Measurements from ENCODE around the gene ICE2. TPM values are rescaled to one million over a fixed set of nuclear protein-coding genes. Genes with fewer than 3 reads are reported as not detected.

ICE2 gene
- total and polyA plus RNA-seq, 4 donors, result 10.0 to 67.5 (median 23.6) TPM

- H3K9me3 ChIP-seq (ENCODE audit: control insufficient read depth in 4 of 4, insufficient read depth in 3 of 4, low read length in 3 of 4), result no peaks in the 10 kb centered on the region
- H3K4me3 ChIP-seq, result no peak overlapping the region
- H3K27me3 ChIP-seq (ENCODE audit: control insufficient read depth in 3 of 3, insufficient read depth in 3 of 3, low read length in 2 of 3), result no peaks in the 10 kb centered on the region
- no peak for TF ChIP-seq CTCF (IDR thresholded peaks at IDR 0.05; ENCODE audit: control extremely low read depth, extremely low read depth)
- 64 to 77% methylated on average over 2 of the region's 2 CpGs for WGBS, 2 donors
- no peak overlapping the region for H3K9ac ChIP-seq (ENCODE audit: insufficient read depth in 1 of 2, low read length in 2 of 2)
- peaks cover 4 to 15% (median 8%) of the 10 kb centered on the region in 4 donors for H3K36me3 ChIP-seq (ENCODE audit: control insufficient read depth in 4 of 4, insufficient read depth in 4 of 4, low read length in 4 of 4)
- peak overlapping the region in 1 of 2 donors; percentile 31 for H3K27ac ChIP-seq (ENCODE audit: low read depth in 1 of 2, low read length in 1 of 2)
- no peak for ATAC-seq (ENCODE audit: insufficient read depth, low FRiP score)
- DNase-seq, result peak in 2 of 3 donors; percentile 95 to 97
- peaks cover 0 to 42% (median 10%) of the 10 kb centered on the region in 5 donors for H3K4me1 ChIP-seq (ENCODE audit: control insufficient read depth in 5 of 5, insufficient read depth in 5 of 5, low read length in 5 of 5)
Measured at GRCh38 chr15:60426870-60427508, 52.0 kb downstream of the ICE2 start.

DNA sequence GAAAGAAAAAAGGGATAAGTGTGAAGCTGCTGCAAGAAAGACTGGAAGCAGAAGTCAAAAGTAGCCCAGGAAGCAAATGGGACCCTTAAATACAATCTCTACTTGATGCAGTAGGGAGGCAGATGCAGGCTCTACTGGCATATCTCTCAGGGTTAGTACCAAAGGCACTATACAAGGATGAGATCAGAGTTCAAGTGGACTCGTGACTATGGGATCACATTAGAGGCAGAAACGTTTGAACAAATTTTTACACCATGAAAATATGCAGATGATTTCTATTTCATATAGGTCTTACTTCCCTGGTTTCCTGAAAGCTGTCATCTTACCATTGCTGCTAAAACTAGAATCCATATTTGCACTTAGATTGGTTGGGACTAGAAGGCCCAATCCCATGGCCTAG is 53.5 kb downstream of the ICE2 start:
- 77 to 93% methylated on average over 2 of the region's 2 CpGs for WGBS, 2 donors
- no peak for ATAC-seq (ENCODE audit: insufficient read depth, low FRiP score)
- no peak overlapping the region for H3K27ac ChIP-seq (ENCODE audit: low read depth in 1 of 2, low read length in 1 of 2)

GRCh38 chr15:60424006-60424405 is 54.9 kb downstream of the ICE2 start:
- Histone ChIP-seq H3K9me3 (ENCODE audit: control insufficient read depth in 4 of 4, insufficient read depth in 3 of 4, low read length in 3 of 4) (no peaks in the 10 kb centered on the region), H3K27ac (ENCODE audit: low read depth in 1 of 2, low read length in 1 of 2) (no peak overlapping the region), H3K9ac (ENCODE audit: insufficient read depth in 1 of 2, low read length in 2 of 2) (no peak overlapping the region), H3K36me3 (ENCODE audit: control insufficient read depth in 4 of 4, insufficient read depth in 4 of 4, low read length in 4 of 4) (peaks cover 1 to 10% (median 3%) of the 10 kb centered on the region in 4 donors), H3K27me3 (ENCODE audit: control insufficient read depth in 3 of 3, insufficient read depth in 3 of 3, low read length in 2 of 3) (no peaks in the 10 kb centered on the region), H3K4me1 (ENCODE audit: control insufficient read depth in 5 of 5, insufficient read depth in 5 of 5, low read length in 5 of 5) (peaks cover 0 to 52% (median 18%) of the 10 kb centered on the region in 5 donors), H3K4me3 (no peak overlapping the region)
- ATAC-seq (ENCODE audit: insufficient read depth, low FRiP score), result no peak
- WGBS, 2 donors, result 84 to 89% methylated on average over 1 of the region's 1 CpG
- no peak for DNase-seq
- no peak for TF ChIP-seq CTCF (IDR thresholded peaks at IDR 0.05; ENCODE audit: control extremely low read depth, extremely low read depth)

More for the DNA sequence above, 53.5 kb downstream of the ICE2 start:
- no peak for TF ChIP-seq CTCF (IDR thresholded peaks at IDR 0.05; ENCODE audit: control extremely low read depth, extremely low read depth)
- peaks cover 0 to 42% (median 13%) of the 10 kb centered on the region in 5 donors for H3K4me1 ChIP-seq (ENCODE audit: control insufficient read depth in 5 of 5, insufficient read depth in 5 of 5, low read length in 5 of 5)
- H3K27me3 ChIP-seq (ENCODE audit: control insufficient read depth in 3 of 3, insufficient read depth in 3 of 3, low read length in 2 of 3), result no peaks in the 10 kb centered on the region
- H3K9me3 ChIP-seq (ENCODE audit: control insufficient read depth in 4 of 4, insufficient read depth in 3 of 4, low read length in 3 of 4), result no peaks in the 10 kb centered on the region
- no peak overlapping the region for H3K4me3 ChIP-seq
- no peak overlapping the region for H3K9ac ChIP-seq (ENCODE audit: insufficient read depth in 1 of 2, low read length in 2 of 2)
- DNase-seq, result no peak
- peaks cover 3 to 10% (median 4%) of the 10 kb centered on the region in 4 donors for H3K36me3 ChIP-seq (ENCODE audit: control insufficient read depth in 4 of 4, insufficient read depth in 4 of 4, low read length in 4 of 4)

All from lung (tissue), 12 donors.